ENCODE data around the gene MCTP1. TPM values are rescaled to one million over a fixed set of nuclear protein-coding genes. Genes with fewer than 3 reads are reported as not detected.

The MCTP1 gene
- total and polyA plus RNA-seq, 2 of the 8 experiments (the other 6 are each of a cell fraction or from before 2014, with no cell fraction given) = 0.56 to 3.4 TPM

DNA sequence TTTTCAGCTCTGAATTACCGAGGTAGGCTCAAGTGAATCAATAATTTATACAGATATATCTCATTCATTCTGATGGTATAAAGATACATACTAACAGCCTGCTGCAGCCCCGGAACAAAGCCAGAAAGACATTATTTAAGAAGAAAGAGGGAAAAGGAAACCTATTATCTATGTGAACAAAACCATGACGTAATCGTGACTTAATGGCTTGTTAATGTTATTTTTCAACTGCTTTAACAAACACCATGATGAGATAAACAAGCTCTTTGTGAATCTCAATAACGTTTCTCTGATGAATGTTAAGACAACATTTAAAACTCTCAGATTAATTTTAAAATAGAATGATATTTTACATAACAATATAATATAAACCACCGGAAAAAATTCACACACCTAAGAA lies 429.4 kb downstream of the MCTP1 start:
- ChIA-PET POLR2A (ENCODE audit: partially characterized antibody) (no interaction called here), CTCF (ENCODE audit: partially characterized antibody) (interaction anchor here (1.2 to 1.6 kb wide), 2 partner anchors 23 to 46 kb away, joined by 4 read pairs; no protein-coding TSS in a partner anchor)
- no peak for DNase-seq (ENCODE audit: low read depth in 1 of 2, low spot score in 2 of 2)
- TF ChIP-seq RAD21 (IDR thresholded peaks at IDR 0.05 in 1 of 2, conservative IDR thresholded peaks at IDR 0.05 in 1 of 2; ENCODE audit: low read depth in 2 of 2, low read length in 2 of 2) = no peak
- TF ChIP-seq EZH2 (IDR thresholded peaks at IDR 0.05; ENCODE audit: low read depth, low read length, severe bottlenecking) = no peak
- no peak for TF ChIP-seq NRF1 (IDR thresholded peaks at IDR 0.05; ENCODE audit: low read depth, low read length)
- TF ChIP-seq TBP (IDR thresholded peaks at IDR 0.05; ENCODE audit: low read depth, low read length) = no peak
- TF ChIP-seq TEAD4 (IDR thresholded peaks at IDR 0.05; ENCODE audit: low read depth, low read length) = no peak
- TF ChIP-seq KDM4A (IDR thresholded peaks at IDR 0.05; ENCODE audit: low read depth, low read length, severe bottlenecking) = no peak
- TF ChIP-seq, protein P1, sequence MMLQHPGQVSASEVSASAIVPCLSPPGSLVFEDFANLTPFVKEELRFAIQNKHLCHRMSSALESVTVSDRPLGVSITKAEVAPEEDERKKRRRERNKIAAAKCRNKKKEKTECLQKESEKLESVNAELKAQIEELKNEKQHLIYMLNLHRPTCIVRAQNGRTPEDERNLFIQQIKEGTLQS (IDR thresholded peaks at IDR 0.05; ENCODE audit: insufficient read depth, low read depth, low read length) = no peak
- no peak for TF ChIP-seq RXRA (IDR thresholded peaks at IDR 0.05; ENCODE audit: insufficient read depth, low read depth, low read length)
- no peak for TF ChIP-seq POLR2AphosphoS5 (IDR thresholded peaks at IDR 0.05; ENCODE audit: low read depth, low read length)
- TF ChIP-seq SP4 (IDR thresholded peaks at IDR 0.05; ENCODE audit: low read length) = no peak
- TF ChIP-seq EP300 (IDR thresholded peaks at IDR 0.05; ENCODE audit: borderline replicate concordance in 1 of 2, low read depth in 2 of 2, low read length in 2 of 2) = no peak
- no peak for TF ChIP-seq RNF2 (IDR thresholded peaks at IDR 0.05; ENCODE audit: borderline replicate concordance, low read depth, low read length, missing control alignments, poor library complexity, severe bottlenecking)
- TF ChIP-seq BRCA1 (IDR thresholded peaks at IDR 0.05; ENCODE audit: low read depth, low read length) = no peak

More for the DNA sequence above, 429.4 kb downstream of the MCTP1 start:
- no peak overlapping the region for H3K9ac ChIP-seq (replicated peaks in 1 of 4; ENCODE audit: extremely low read depth in 1 of 4, low read depth in 3 of 4, low read length in 3 of 4)
- 71% methylated on average over 6 of the region's 6 CpGs; no CpG with 5 or more reads in 1 of the 2 experiments for WGBS, 2 experiments (ENCODE audit: extremely low coverage in 1 of 2, insufficient coverage in 1 of 2, insufficient read length in 1 of 2, insufficient replicate concordance in 2 of 2, low coverage in 1 of 2, low lambda C conversion rate in 2 of 2, missing lambda C conversion rate in 1 of 2)
- no peak overlapping the region for H2BK5ac ChIP-seq (ENCODE audit: low read depth, low read length)
- H2BK12ac ChIP-seq (ENCODE audit: low read depth, low read length) = no peak overlapping the region
- no peaks in the 10 kb centered on the region for H4K20me1 ChIP-seq (replicated peaks in 1 of 2; ENCODE audit: control insufficient read depth in 1 of 2, insufficient read depth in 2 of 2, low read length in 2 of 2)
- no peak overlapping the region for H3K27ac ChIP-seq (ENCODE audit: low read depth, low read length)
- no peak for FAIRE-seq
- H3K23ac ChIP-seq (ENCODE audit: insufficient read length) = no peak overlapping the region
- no peak overlapping the region for H3K18ac ChIP-seq (ENCODE audit: extremely low read depth, low read length)
- no peaks in the 10 kb centered on the region for H3K36me3 ChIP-seq (ENCODE audit: control insufficient read depth in 2 of 4, insufficient read depth in 4 of 4, low read length in 3 of 4)
- H4K91ac ChIP-seq (replicated peaks; ENCODE audit: insufficient read length, low read length) = no peak overlapping the region
- no peaks in the 10 kb centered on the region for H3K79me2 ChIP-seq (ENCODE audit: control insufficient read depth in 1 of 2, insufficient read depth in 2 of 2, low read length in 2 of 2)
- H3K4ac ChIP-seq (replicated peaks; ENCODE audit: insufficient read length, low read depth, low read length) = no peak overlapping the region
- H2BK15ac ChIP-seq (ENCODE audit: low read length) = no peak overlapping the region
- H2AFZ ChIP-seq (ENCODE audit: low read length) = no peak overlapping the region
- H3K23me2 ChIP-seq (ENCODE audit: low read depth, low read length) = no peaks in the 10 kb centered on the region
- H3K4me3 ChIP-seq (ENCODE audit: extremely low read depth in 1 of 4, insufficient read depth in 2 of 4, low read depth in 3 of 4, low read length in 4 of 4) = no peak overlapping the region
- no peak overlapping the region for H4K5ac ChIP-seq (ENCODE audit: insufficient read length, low read depth, low read length)
- no peaks in the 10 kb centered on the region for H3K79me1 ChIP-seq (ENCODE audit: low read depth, low read length)
- no peak overlapping the region for H3K56ac ChIP-seq (replicated peaks; ENCODE audit: insufficient read length, low read depth, low read length)
- H3K27me3 ChIP-seq (replicated peaks in 1 of 4; ENCODE audit: control insufficient read depth in 3 of 4, extremely low read depth in 1 of 4, insufficient read depth in 3 of 4, low read length in 3 of 4) = no peaks in the 10 kb centered on the region
- H2BK120ac ChIP-seq (replicated peaks; ENCODE audit: low read depth, low read length) = no peak overlapping the region
- no peak overlapping the region for H2BK20ac ChIP-seq (ENCODE audit: low read length)
- H4K8ac ChIP-seq (ENCODE audit: extremely low read depth, insufficient read depth, low read length) = no peak overlapping the region
- H3K14ac ChIP-seq (ENCODE audit: insufficient read length) = no peak overlapping the region
- peaks cover 0 to 3% (median under 1%) of the 10 kb centered on the region in 4 experiments; a peak in 1 of 7 replicates for H3K4me1 ChIP-seq (replicated peaks in 1 of 4; ENCODE audit: control insufficient read depth in 3 of 4, insufficient read depth in 4 of 4, low read length in 3 of 4)
- no peaks in the 10 kb centered on the region for H3K9me3 ChIP-seq (ENCODE audit: insufficient read depth in 2 of 2, low read depth in 1 of 2, low read length in 1 of 2)
- no peak overlapping the region for H2AK5ac ChIP-seq (ENCODE audit: low read depth, low read length)
- H3K4me2 ChIP-seq (ENCODE audit: insufficient read depth in 1 of 2, low read depth in 2 of 2, low read length in 2 of 2) = no peak overlapping the region

Data from H1 (cell line).